HPDE6-E6E7 (cell line): Measurements from ENCODE around the gene UBP1.
A peak's percentile ranks its signal among the peaks of the same experiment; 100 is the strongest.
"Not testable (repeated sequence)": the region's sequence is repeated elsewhere in the genome, so short reads cannot be mapped to it uniquely, and the experiment has no call there.

Experiments used
- DNase-seq: peaks from one replicate; pipeline ENCODE4 v3.0.0; 2011; ENCODE audit warnings: missing footprints; ENCODE audit errors: extremely low spot score

Gene UBP1

GRCh38 chr3:33389908-33390307 lies 50.3 kb downstream of the UBP1 start:
- no peak for DNase-seq

GRCh38 chr3:33388374-33389100 lies 51.7 kb downstream of the UBP1 start:
- DNase-seq, result no peak

GRCh38 chr3:33386631-33387030 lies 53.6 kb downstream of the UBP1 start:
- no peak for DNase-seq

GRCh38 chr3:33385423-33385822 lies 54.8 kb downstream of the UBP1 start:
- DNase-seq, result no peak

GRCh38 chr3:33383951-33384350 lies 56.3 kb downstream of the UBP1 start:
- no peak for DNase-seq

- no peak for DNase-seq
Measured at GRCh38 chr3:33380653-33381052, 59.6 kb downstream of the UBP1 start.

GRCh38 chr3:33377931-33378330 lies 62.3 kb downstream of the UBP1 start:
- DNase-seq, result no peak

GRCh38 chr3:33377489-33377888 lies 62.7 kb downstream of the UBP1 start:
- no peak for DNase-seq

GRCh38 chr3:33373082-33373437 lies 67.1 kb downstream of the UBP1 start:
- no peak for DNase-seq

- DNase-seq, result peak; percentile 29
Measured at GRCh38 chr3:33372218-33373081, 67.8 kb downstream of the UBP1 start.

- DNase-seq, result no peak
Measured at GRCh38 chr3:33364531-33365128, 75.6 kb downstream of the UBP1 start.

GRCh38 chr3:33364060-33364459 lies 76.1 kb downstream of the UBP1 start:
- DNase-seq, result no peak

GRCh38 chr3:33363113-33363800 lies 76.9 kb downstream of the UBP1 start:
- DNase-seq, result no peak

- DNase-seq, result peak; percentile 20
Measured at GRCh38 chr3:33360136-33360825, 79.9 kb downstream of the UBP1 start.

GRCh38 chr3:33358172-33358781 lies 81.9 kb downstream of the UBP1 start:
- DNase-seq, result no peak

GRCh38 chr3:33355611-33356010 lies 84.6 kb downstream of the UBP1 start:
- DNase-seq, result no peak

- DNase-seq, result no peak
Measured at GRCh38 chr3:33339758-33340157, 100.4 kb downstream of the UBP1 start.

GRCh38 chr3:33338936-33339465 lies 101.2 kb downstream of the UBP1 start:
- not testable (repeated sequence) for DNase-seq
